Measurements from ENCODE around the gene MRPS17.

MRPS17 gene

GRCh38 chr7:55973747-55974250 lies 22.1 kb downstream of the MRPS17 start:
- DNase-seq = no peak

GRCh38 chr7:55975988-55976633 lies 24.4 kb downstream of the MRPS17 start:
- DNase-seq = no peak

- DNase-seq = no peak
Measured at GRCh38 chr7:55977831-55978230, 26.2 kb downstream of the MRPS17 start.

GRCh38 chr7:55980266-55980665 lies 28.6 kb downstream of the MRPS17 start:
- no peak for DNase-seq

- DNase-seq = no peak
Measured at GRCh38 chr7:55983537-55983936, 31.9 kb downstream of the MRPS17 start.

GRCh38 chr7:55992346-55992745 lies 40.7 kb downstream of the MRPS17 start:
- DNase-seq = no peak

GRCh38 chr7:55996856-55997500 lies 45.3 kb downstream of the MRPS17 start:
- DNase-seq = no peak

- no peak for DNase-seq
Measured at GRCh38 chr7:56003749-56004148, 52.1 kb downstream of the MRPS17 start.
